GM10266 (cell line): ENCODE results near the gene FAM83E.

Experiments used
- DNase-seq: peaks from one replicate; pipeline ENCODE4 v3.0.0; 2012; ENCODE audit errors: extremely low spot score
- CTCF ChIP-seq: IDR thresholded peaks from 2 replicates; pipeline ENCODE4 v1.5.1; 2012; ENCODE audit warnings: mild to moderate bottlenecking, low read depth; ENCODE audit not compliant: control insufficient read depth, insufficient read depth; ENCODE audit errors: missing control alignments

FAM83E gene

GRCh38 chr19:48625891-48626327, 11.0 kb upstream of the FAM83E start:
- no peak for TF ChIP-seq CTCF
- DNase-seq, result no peak

GRCh38 chr19:48624791-48625723, 10.2 kb upstream of the FAM83E start:
- no peak for TF ChIP-seq CTCF
- DNase-seq, result no peak

GRCh38 chr19:48624067-48624594, 9.3 kb upstream of the FAM83E start:
- no peak for TF ChIP-seq CTCF
- DNase-seq, result peak; percentile 96

- no peak for DNase-seq
These were observed 8.7 kb upstream of the FAM83E start for GRCh38 chr19:48623556-48624066.

GRCh38 chr19:48619692-48620585, 5.1 kb upstream of the FAM83E start:
- no peak for DNase-seq
- no peak for TF ChIP-seq CTCF

More at GRCh38 chr19:48623556-48624066, 8.7 kb upstream of the FAM83E start:
- TF ChIP-seq CTCF, result no peak

GRCh38 chr19:48618916-48619691, 4.2 kb upstream of the FAM83E start, which contains the start of the genes RPL18 and SPHK2:
Gene RPL18 (minus strand): TSS chr19:48619178. CDS start chr19:48619143, 35 bp downstream.
Gene SPHK2 (plus strand): TSS chr19:48619506. CDS start chr19:48620515, 1,009 bp downstream.
- no peak for TF ChIP-seq CTCF
- DNase-seq, result peak; percentile 98
